WERI-Rb-1 (cell line): ENCODE measurements around the gene CDC42BPA.

ENCODE experiments used
- DNase-seq: peaks from one replicate; pipeline ENCODE4 v3.0.0-alpha.2; 2020
- H3K27ac ChIP-seq: fragments of 250-450 bp; sonication (Bioruptor Pico); 2 replicates; pipeline ENCODE4 v1.5.1; 2020; ENCODE audit warnings: mild to moderate bottlenecking, moderate library complexity
- H3K27me3 ChIP-seq: fragments of 250-450 bp; sonication (Bioruptor Pico); 2 replicates; pipeline ENCODE4 v1.5.1; 2021; ENCODE audit warnings: mild to moderate bottlenecking, low read depth, moderate library complexity; ENCODE audit not compliant: insufficient read depth, severe bottlenecking
- H3K36me3 ChIP-seq: fragments of 250-450 bp; sonication (Bioruptor Pico); 2 replicates; pipeline ENCODE4 v1.5.1; 2020; ENCODE audit warnings: mild to moderate bottlenecking, moderate library complexity
- H3K4me3 ChIP-seq: 2 replicates; pipeline ENCODE4 v1.5.1; 2011; ENCODE audit warnings: low read depth, mild to moderate bottlenecking, control low read depth, low read length
- H3K9me3 ChIP-seq: fragments of 250-450 bp; sonication (Bioruptor Pico); 2 replicates; pipeline ENCODE4 v1.5.1; 2021; ENCODE audit warnings: mild to moderate bottlenecking, moderate library complexity; ENCODE audit not compliant: severe bottlenecking
- CTCF ChIP-seq: IDR thresholded peaks from 2 replicates; pipeline ENCODE4 v1.5.1; 2011; ENCODE audit warnings: low read depth, mild to moderate bottlenecking, control low read depth, inconsistent platforms, low read length

Gene CDC42BPA

GRCh38 chr1:227197064-227197463 lies 121.2 kb downstream of the CDC42BPA start:
- no peak overlapping the region for H3K4me3 ChIP-seq
- no peak overlapping the region for H3K27ac ChIP-seq
- no peaks in the 10 kb centered on the region for H3K27me3 ChIP-seq
- TF ChIP-seq CTCF: no peak
- no peaks in the 10 kb centered on the region for H3K9me3 ChIP-seq
- no peak for DNase-seq
- H3K36me3 ChIP-seq: no peaks in the 10 kb centered on the region

DNA sequence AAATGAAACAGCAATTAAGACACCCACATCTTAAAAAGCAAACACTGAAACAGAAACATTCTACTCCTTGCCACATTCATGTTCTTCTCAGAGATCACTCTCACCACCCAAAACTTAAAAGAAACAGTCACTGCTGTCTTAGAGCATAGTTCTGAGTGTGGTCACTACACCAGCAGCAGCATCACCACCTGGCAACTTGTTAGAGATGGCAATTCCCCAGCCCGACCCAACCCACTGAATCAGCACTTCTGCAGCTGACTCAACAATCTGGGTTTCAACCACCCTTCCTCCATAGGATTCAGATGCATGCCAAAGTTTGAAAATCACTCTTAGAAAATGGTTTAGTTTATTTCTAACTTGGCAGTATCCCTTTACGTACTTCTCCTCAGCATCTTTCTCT lies 126.1 kb downstream of the CDC42BPA start:
- DNase-seq: no peak
- no peak for TF ChIP-seq CTCF
- no peaks in the 10 kb centered on the region for H3K27me3 ChIP-seq
- no peak overlapping the region for H3K27ac ChIP-seq
- no peaks in the 10 kb centered on the region for H3K36me3 ChIP-seq
- H3K4me3 ChIP-seq: no peak overlapping the region
- no peaks in the 10 kb centered on the region for H3K9me3 ChIP-seq

DNA sequence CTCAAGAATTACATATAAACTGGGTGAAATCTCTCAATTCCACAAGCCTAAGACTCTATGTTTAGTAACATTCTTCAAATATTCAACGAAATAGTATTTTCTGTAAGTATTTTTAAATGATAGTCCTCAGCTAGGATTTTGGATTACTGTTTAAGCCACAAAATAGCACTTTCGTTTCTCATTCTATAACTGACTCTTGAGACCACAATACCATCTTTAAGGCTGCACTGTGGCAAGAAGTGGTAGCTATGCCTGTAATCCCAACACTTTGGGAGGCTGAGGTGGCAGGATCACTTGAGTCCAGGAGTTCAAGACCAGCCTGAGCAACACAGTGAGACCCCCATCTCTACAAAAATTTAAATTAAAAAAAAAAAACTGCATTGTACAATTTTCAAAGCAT lies 126.7 kb downstream of the CDC42BPA start:
- no peak for DNase-seq
- no peaks in the 10 kb centered on the region for H3K27me3 ChIP-seq
- no peak overlapping the region for H3K4me3 ChIP-seq
- no peak overlapping the region for H3K27ac ChIP-seq
- H3K36me3 ChIP-seq: no peaks in the 10 kb centered on the region
- no peak for TF ChIP-seq CTCF
- H3K9me3 ChIP-seq: no peaks in the 10 kb centered on the region

GRCh38 chr1:227190321-227190720 lies 128.0 kb downstream of the CDC42BPA start:
- Histone ChIP-seq H3K9me3 (no peaks in the 10 kb centered on the region), H3K4me3 (no peak overlapping the region), H3K36me3 (no peaks in the 10 kb centered on the region), H3K27me3 (no peaks in the 10 kb centered on the region), H3K27ac (no peak overlapping the region)
- no peak for DNase-seq
- no peak for TF ChIP-seq CTCF

- no peak for TF ChIP-seq CTCF
- Histone ChIP-seq H3K27ac (no peak overlapping the region), H3K9me3 (no peaks in the 10 kb centered on the region), H3K27me3 (no peaks in the 10 kb centered on the region), H3K4me3 (no peak overlapping the region), H3K36me3 (no peaks in the 10 kb centered on the region)
- no peak for DNase-seq
Measured at GRCh38 chr1:227185291-227185690, 133.0 kb downstream of the CDC42BPA start.

DNA sequence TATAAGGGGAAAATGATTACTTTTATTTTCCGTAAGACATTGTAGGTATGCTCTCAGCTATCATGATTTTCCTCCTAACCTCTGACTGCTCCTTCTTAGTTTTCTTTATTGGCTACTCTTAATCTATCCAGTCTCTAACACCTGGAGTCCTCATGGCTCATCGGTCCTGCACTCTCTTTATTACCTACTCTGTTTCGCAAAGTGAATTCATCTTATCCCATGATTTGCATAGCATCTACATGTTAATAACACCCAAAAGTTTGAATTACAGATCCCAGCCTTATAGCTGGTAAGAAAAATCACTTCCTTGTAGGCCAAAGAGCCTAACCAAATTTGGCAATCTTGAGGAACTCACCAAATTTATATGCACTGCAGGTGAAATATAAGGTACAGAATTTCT lies 136.3 kb downstream of the CDC42BPA start:
- Histone ChIP-seq H3K27me3 (no peaks in the 10 kb centered on the region), H3K9me3 (no peaks in the 10 kb centered on the region), H3K4me3 (no peak overlapping the region), H3K27ac (no peak overlapping the region), H3K36me3 (no peaks in the 10 kb centered on the region)
- no peak for TF ChIP-seq CTCF
- DNase-seq: no peak
